Measurements from ENCODE around the gene ACSL3. TPM values are rescaled to one million over a fixed set of nuclear protein-coding genes. Genes with fewer than 3 reads are reported as not detected.

Gene ACSL3
- total RNA-seq = 10 to 100 TPM; 34.7 to 56.8 (median 38.2) TPM

DNA sequence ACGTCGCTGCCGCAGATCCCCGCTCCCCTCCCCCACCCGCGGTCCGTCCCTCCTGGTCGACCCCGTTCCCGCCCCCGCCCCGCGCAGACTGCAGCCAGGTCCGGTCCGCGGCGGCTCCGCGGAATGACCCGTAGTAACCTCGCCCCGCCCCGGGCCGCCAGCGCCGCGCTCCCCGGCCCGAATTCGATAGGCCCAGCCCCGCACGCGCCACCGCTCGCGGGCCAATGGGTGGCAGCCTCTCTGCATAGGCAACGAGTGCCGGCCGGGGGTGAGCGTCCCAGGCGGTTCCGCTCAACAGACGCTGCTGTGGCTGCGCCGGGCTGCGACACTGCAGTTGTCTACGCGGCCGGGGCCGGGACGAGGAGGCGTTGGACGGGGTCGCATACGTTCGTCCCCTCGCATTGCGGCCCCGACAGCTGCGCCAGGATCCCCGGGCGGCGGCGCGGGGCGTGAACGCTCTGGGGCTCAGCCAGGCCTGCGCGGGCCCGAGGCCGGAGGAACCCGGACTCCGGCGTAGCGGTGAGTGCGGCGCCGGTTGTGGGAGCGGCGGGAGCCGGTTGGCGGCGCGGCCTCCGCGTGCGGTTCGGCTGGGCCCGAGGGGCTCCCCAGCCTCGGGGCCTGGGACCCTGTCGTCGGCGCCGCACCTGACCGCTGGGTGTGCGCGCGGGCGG is at the start of gene ACSL3:
ACSL3 (plus strand) TSS at position 297 of the 671 bp plus-strand sequence. CDS start 47,737 bp downstream, outside the sequence.
- no peaks in the 10 kb centered on the region for H3K36me3 ChIP-seq
- intact Hi-C loops (cut with DNase I; ENCODE audit: low total_unique reads) = loop anchor here (1.0 to 5.0 kb wide), 4 partner anchors 22 to 171 kb away; no protein-coding TSS in a partner anchor
- in situ Hi-C loops (cut with MboI; ENCODE audit: low sequenced_read_pairs in 4 of 4) = no loop called here

DNA sequence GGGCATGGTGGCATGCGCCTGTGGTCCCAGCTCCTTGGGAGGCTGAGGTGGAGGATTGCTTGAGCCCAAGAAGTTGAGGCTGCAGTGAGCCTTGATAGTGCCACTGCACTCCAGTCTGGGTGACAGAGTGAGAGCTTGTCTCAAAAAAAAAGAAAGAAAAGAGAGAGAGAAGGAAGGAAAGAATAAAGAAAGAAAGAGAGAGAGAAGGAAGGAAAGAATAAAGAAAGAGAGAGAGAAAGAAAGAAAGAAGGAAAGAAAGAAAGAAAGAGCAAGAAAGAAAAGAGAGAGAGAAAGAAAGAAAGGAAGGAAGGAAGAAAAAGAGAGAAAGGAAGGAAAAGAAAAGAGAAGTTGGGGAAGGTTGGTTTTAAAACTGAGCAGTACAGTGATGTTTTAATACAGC is 49.0 kb upstream of the ACSL3 start:
- Histone ChIP-seq H3K9me3 (no peaks in the 10 kb centered on the region), H3K27me3 (no peaks in the 10 kb centered on the region), H3K36me3 (no peaks in the 10 kb centered on the region), H3K4me1 (peaks cover 0 to 4% of the 10 kb centered on the region in 2 donors), H3K27ac (no peak overlapping the region), H3K4me3 (no peak overlapping the region)
- intact Hi-C loops (cut with DNase I; ENCODE audit: low total_unique reads) (no loop called here), in situ Hi-C loops (cut with MboI; ENCODE audit: low sequenced_read_pairs in 4 of 4) (no loop called here)
- ATAC-seq (no peak), DNase-seq (no peak)
- no peak for TF ChIP-seq POLR2A (IDR thresholded peaks at IDR 0.05)
- TF ChIP-seq, protein P1, sequence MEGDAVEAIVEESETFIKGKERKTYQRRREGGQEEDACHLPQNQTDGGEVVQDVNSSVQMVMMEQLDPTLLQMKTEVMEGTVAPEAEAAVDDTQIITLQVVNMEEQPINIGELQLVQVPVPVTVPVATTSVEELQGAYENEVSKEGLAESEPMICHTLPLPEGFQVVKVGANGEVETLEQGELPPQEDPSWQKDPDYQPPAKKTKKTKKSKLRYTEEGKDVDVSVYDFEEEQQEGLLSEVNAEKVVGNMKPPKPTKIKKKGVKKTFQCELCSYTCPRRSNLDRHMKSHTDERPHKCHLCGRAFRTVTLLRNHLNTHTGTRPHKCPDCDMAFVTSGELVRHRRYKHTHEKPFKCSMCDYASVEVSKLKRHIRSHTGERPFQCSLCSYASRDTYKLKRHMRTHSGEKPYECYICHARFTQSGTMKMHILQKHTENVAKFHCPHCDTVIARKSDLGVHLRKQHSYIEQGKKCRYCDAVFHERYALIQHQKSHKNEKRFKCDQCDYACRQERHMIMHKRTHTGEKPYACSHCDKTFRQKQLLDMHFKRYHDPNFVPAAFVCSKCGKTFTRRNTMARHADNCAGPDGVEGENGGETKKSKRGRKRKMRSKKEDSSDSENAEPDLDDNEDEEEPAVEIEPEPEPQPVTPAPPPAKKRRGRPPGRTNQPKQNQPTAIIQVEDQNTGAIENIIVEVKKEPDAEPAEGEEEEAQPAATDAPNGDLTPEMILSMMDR (IDR thresholded peaks at IDR 0.05 in 4 of 5, conservative IDR thresholded peaks at IDR 0.05 in 1 of 5) = no peak

More for the DNA sequence above, at the start of gene ACSL3:
- Histone ChIP-seq H3K9me3 (no peaks in the 10 kb centered on the region), H3K4me1 (peaks cover 45 to 51% of the 10 kb centered on the region in 2 donors), H3K4me3 (peak within 1 kb of the TSS; percentile 68 to 96 (median 81)), H3K27me3 (no peaks in the 10 kb centered on the region), H3K27ac (peak within 1 kb of the TSS; percentile 86 to 98 (median 90))
- peak; percentile 95 to 96 for DNase-seq
- TF ChIP-seq POLR2A (IDR thresholded peaks at IDR 0.05) = peak; percentile 96 to 99
- TF ChIP-seq, protein P1 (IDR thresholded peaks at IDR 0.05 in 4 of 5, conservative IDR thresholded peaks at IDR 0.05 in 1 of 5) = peak in 3 of 5 experiments; percentile 15 to 43 (median 32)
- peak; percentile 86 to 89 for ATAC-seq

- ATAC-seq (no peak), DNase-seq (no peak)
- intact Hi-C loops (cut with DNase I; ENCODE audit: low total_unique reads) (no loop called here), in situ Hi-C loops (cut with MboI; ENCODE audit: low sequenced_read_pairs in 4 of 4) (no loop called here)
- no peak overlapping the region for H3K4me3 ChIP-seq
- no peak overlapping the region for H3K27ac ChIP-seq
- H3K27me3 ChIP-seq = no peaks in the 10 kb centered on the region
- no peaks in the 10 kb centered on the region for H3K4me1 ChIP-seq
- H3K9me3 ChIP-seq = no peaks in the 10 kb centered on the region
- H3K36me3 ChIP-seq = no peaks in the 10 kb centered on the region
- no peak for TF ChIP-seq POLR2A (IDR thresholded peaks at IDR 0.05)
- TF ChIP-seq, protein P1 (IDR thresholded peaks at IDR 0.05 in 4 of 5, conservative IDR thresholded peaks at IDR 0.05 in 1 of 5) = no peak
These were observed 47.5 kb upstream of the ACSL3 start for GRCh38 chr2:222813177-222813843.

- no peak for ATAC-seq
These were observed 41.0 kb upstream of the ACSL3 start for GRCh38 chr2:222819722-222820333.

More at GRCh38 chr2:222819722-222820333, 41.0 kb upstream of the ACSL3 start:
- Histone ChIP-seq H3K4me1 (no peaks in the 10 kb centered on the region), H3K27me3 (no peaks in the 10 kb centered on the region), H3K36me3 (no peaks in the 10 kb centered on the region), H3K27ac (no peak overlapping the region), H3K4me3 (no peak overlapping the region), H3K9me3 (no peaks in the 10 kb centered on the region)
- no peak for TF ChIP-seq POLR2A (IDR thresholded peaks at IDR 0.05)
- TF ChIP-seq, protein P1 (IDR thresholded peaks at IDR 0.05 in 4 of 5, conservative IDR thresholded peaks at IDR 0.05 in 1 of 5) = no peak
- in situ Hi-C loops (cut with MboI; ENCODE audit: low sequenced_read_pairs in 4 of 4) = no loop called here
- intact Hi-C loops (cut with DNase I; ENCODE audit: low total_unique reads) = no loop called here
- DNase-seq = no peak
